DMS153 (cell line): ENCODE data around the gene RARS1.

Experiments
- DNase-seq: peaks from one replicate; lab custom pipeline; 2025; lab: John Stamatoyannopoulos, UW

Gene RARS1

GRCh38 chr5:168557389-168557788 is 71.1 kb downstream of the RARS1 start:
- no peak for DNase-seq

- no peak for DNase-seq
Measured at GRCh38 chr5:168562279-168562678, 76.0 kb downstream of the RARS1 start.

DNA sequence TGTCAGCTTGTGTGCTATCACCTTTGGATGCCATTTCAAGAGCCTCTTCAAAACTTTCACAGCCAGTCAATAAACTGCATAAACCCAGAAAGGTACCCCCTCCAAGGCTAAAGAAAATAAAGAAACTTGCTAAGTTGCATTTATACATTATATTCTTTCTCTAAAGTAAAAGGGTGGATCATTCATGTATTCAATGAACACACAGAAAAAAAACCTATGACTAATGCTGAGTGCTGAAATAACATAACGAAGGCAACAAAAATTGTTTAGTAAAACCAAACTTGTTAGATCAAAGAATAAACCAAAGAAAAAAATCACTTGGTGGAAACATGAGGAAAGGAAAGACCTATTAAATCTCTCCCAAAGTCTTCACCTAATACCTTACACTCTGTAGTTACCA is 77.7 kb downstream of the RARS1 start:
- DNase-seq, result no peak

DNA sequence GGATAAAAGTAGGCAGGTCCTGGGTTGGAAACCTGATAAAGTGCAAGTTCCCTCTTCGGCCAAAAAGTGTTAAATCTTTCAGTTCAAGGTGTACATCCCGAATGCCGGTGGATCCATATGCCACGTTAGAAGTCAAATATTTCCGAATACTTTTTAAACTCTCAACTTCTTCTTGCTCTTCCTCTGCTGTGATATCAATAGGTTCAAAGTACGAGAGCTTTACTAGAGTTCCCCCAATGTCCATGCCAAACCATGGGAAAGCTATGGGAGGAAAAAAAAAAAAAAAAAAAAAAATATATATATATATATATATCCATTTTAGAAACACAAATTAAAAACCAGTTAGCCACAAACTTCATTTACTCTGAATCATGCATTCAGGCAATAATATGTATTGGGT is 82.5 kb downstream of the RARS1 start:
- no peak for DNase-seq
